Psoas muscle (tissue), 8 donors: ENCODE results near the gene ZBTB38. TPM values are rescaled to one million over a fixed set of nuclear protein-coding genes. Genes with fewer than 3 reads are reported as not detected.

Experiments used
- ATAC-seq, 4 donors: fragments of 200-7000 bp; cut with Tn5 transposase; one replicate each; pipeline ENCODE4 v1.9.1; 2020; ENCODE audit warnings: moderate library complexity in 3 of 4, mild to moderate bottlenecking in 2 of 4
- DNase-seq, 2 donors: peaks; one replicate each; pipeline ENCODE4 v3.0.0-alpha.2; 2020
- H3K27ac ChIP-seq: fragments of 200-600 bp; one replicate; pipeline ENCODE4 v1.8.0; 2022
- H3K27me3 ChIP-seq, 3 donors: fragments of 200-600 bp in 1 of 3; one replicate each; pipeline versions ENCODE4 v1.6.1 to v1.8.0; 2013 to 2022; ENCODE audit warnings: low read length in 2 of 3, mild to moderate bottlenecking in 2 of 3, moderate library complexity in 1 of 3; ENCODE audit not compliant: insufficient read depth in 3 of 3
- H3K36me3 ChIP-seq, 2 donors: fragments of 200-600 bp in 1 of 2; one replicate each; pipeline versions ENCODE4 v1.6.1 to v1.8.0; 2013 to 2022; ENCODE audit warnings: low read depth in 1 of 2, mild to moderate bottlenecking in 1 of 2, moderate library complexity in 1 of 2; ENCODE audit not compliant: insufficient read depth in 1 of 2
- H3K4me1 ChIP-seq: fragments of 200-600 bp; one replicate; pipeline ENCODE4 v1.8.0; 2022
- H3K4me3 ChIP-seq: fragments of 200-600 bp; one replicate; pipeline ENCODE4 v1.8.0; 2022; ENCODE audit warnings: mild to moderate bottlenecking
- H3K9me3 ChIP-seq: fragments of 200-600 bp; one replicate; pipeline ENCODE4 v1.8.0; 2022
- CTCF ChIP-seq: fragments of 200-600 bp; IDR thresholded peaks from one replicate; pipeline ENCODE4 v1.8.0; 2022; ENCODE audit warnings: antibody characterized with exemption
- WGBS, 3 donors: extraction: QIAGEN DNeasy Blood & Tissue Kit; methylation state at CpG; one replicate each; pipeline versions ENCODE4 v1.1.6 to v1.1.7; 2013; 5-methylcytosine and 5-hydroxymethylcytosine counted together
- intact Hi-C, 2 donors: fragments of 100-400 bp; cut with DNase I; formaldehyde crosslinking; loops; one replicate each; pipeline versions ENCODE4 v1.11.0 to v1.14.2; 2022
- polyA plus RNA-seq, 3 donors: library from polyadenylated mRNA; stranded (reverse); fragments of 200-250 nt; gene quantifications; one replicate each; pipeline ENCODE4 v1.2.3, GENCODE V29; 2013
- total RNA-seq, 4 donors: library from RNA; stranded (reverse); fragmentation: NEBNext Ultra II Directional in 2 of 4; extraction: Animal tissue kit (Norgen Biotek cat#: 25700) in 2 of 4; gene quantifications; one replicate each; pipeline versions ENCODE4 v1.2.1 to v1.2.4, GENCODE V29; 2021 to 2023
- donor health status: healthy with polysubstance abuse.
- donor health status: DM: no; HTN: no; CAD: no; lungs with moderate emphysema.
- donor health status: Bipolar disorder and iron deficiency.
- donor health status: healthy.
- donor health status: DM: yes; HTN: yes; CAD: no.
- donor health status: DM: no; HTN: no; CAD: no.
- donor health status: DM: no; HTN: no; CAD: no.
- donor health status: DM: yes; HTN: yes; CAD: no.

ZBTB38 gene
- total and polyA plus RNA-seq, 7 donors: 24.2 to 212 (median 61.7) TPM

- no peaks in the 10 kb centered on the region for H3K4me1 ChIP-seq
- no peak overlapping the region for H3K27ac ChIP-seq
- H3K36me3 ChIP-seq: no peaks in the 10 kb centered on the region
- no peak overlapping the region for H3K4me3 ChIP-seq
- intact Hi-C loops: no loop called here
- DNase-seq: no peak
- no peaks in the 10 kb centered on the region for H3K27me3 ChIP-seq
- 93 to 97% (median 95%) methylated on average over 7 of the region's 7 CpGs for WGBS, 3 donors
- no peaks in the 10 kb centered on the region for H3K9me3 ChIP-seq
- no peak for ATAC-seq
- no peak for TF ChIP-seq CTCF
Measured at GRCh38 chr3:141393735-141394076, 25.4 kb downstream of the ZBTB38 start.

- ATAC-seq (no peak), DNase-seq (no peak)
- Histone ChIP-seq H3K36me3 (no peaks in the 10 kb centered on the region), H3K4me1 (no peaks in the 10 kb centered on the region), H3K4me3 (no peak overlapping the region), H3K27me3 (no peaks in the 10 kb centered on the region), H3K9me3 (no peaks in the 10 kb centered on the region), H3K27ac (no peak overlapping the region)
- intact Hi-C loops: no loop called here
- TF ChIP-seq CTCF: no peak
- 88 to 90% (median 89%) methylated on average over 3 of the region's 3 CpGs for WGBS, 3 donors
Measured at GRCh38 chr3:141394560-141394959, 26.3 kb downstream of the ZBTB38 start.

GRCh38 chr3:141395005-141395589, 26.8 kb downstream of the ZBTB38 start:
- no peak for ATAC-seq
- Histone ChIP-seq H3K27me3 (no peaks in the 10 kb centered on the region), H3K36me3 (no peaks in the 10 kb centered on the region), H3K9me3 (no peaks in the 10 kb centered on the region), H3K27ac (no peak overlapping the region), H3K4me3 (no peak overlapping the region), H3K4me1 (no peaks in the 10 kb centered on the region)
- intact Hi-C loops: no loop called here
- TF ChIP-seq CTCF: no peak
- DNase-seq: no peak
- WGBS, 3 donors: 96 to 97% (median 97%) methylated on average over 5 of the region's 5 CpGs

- intact Hi-C loops: no loop called here
- no peaks in the 10 kb centered on the region for H3K27me3 ChIP-seq
- H3K9me3 ChIP-seq: no peaks in the 10 kb centered on the region
- WGBS, 3 donors: 97 to 98% (median 98%) methylated on average over 5 of the region's 5 CpGs
- H3K4me3 ChIP-seq: no peak overlapping the region
- H3K4me1 ChIP-seq: peaks cover 13% of the 10 kb centered on the region
- no peak for TF ChIP-seq CTCF
- DNase-seq (no peak), ATAC-seq (no peak)
- H3K36me3 ChIP-seq: no peaks in the 10 kb centered on the region
- H3K27ac ChIP-seq: no peak overlapping the region
Measured at GRCh38 chr3:141397996-141398395, 29.7 kb downstream of the ZBTB38 start.

GRCh38 chr3:141399200-141399599, 30.9 kb downstream of the ZBTB38 start:
- no peaks in the 10 kb centered on the region for H3K27me3 ChIP-seq
- H3K27ac ChIP-seq: no peak overlapping the region
- no peak for TF ChIP-seq CTCF
- peaks cover 16% of the 10 kb centered on the region for H3K4me1 ChIP-seq
- no peak for ATAC-seq
- no peaks in the 10 kb centered on the region for H3K9me3 ChIP-seq
- no peak for DNase-seq
- H3K4me3 ChIP-seq: no peak overlapping the region
- intact Hi-C loops: no loop called here
- H3K36me3 ChIP-seq: peaks cover 0 to 5% of the 10 kb centered on the region in 2 donors
- 62 to 70% (median 66%) methylated on average over 2 of the region's 2 CpGs for WGBS, 3 donors
